ENCODE data around the gene CEPT1. TPM values are rescaled to one million over a fixed set of nuclear protein-coding genes. Genes with fewer than 3 reads are reported as not detected.

The CEPT1 gene
- total RNA-seq, 6 donors from 2014 or later, result 27.2 to 71.7 (median 35.3) TPM

- H3K27ac ChIP-seq, result peak overlapping the region in 2 of 4 donors; percentile 1 to 62
- WGBS, 2 donors, result 74 to 78% methylated on average over 1 of the region's 1 CpG
- H3K36me3 ChIP-seq, result peaks cover 0 to 43% (median 7%) of the 10 kb centered on the region in 4 donors
- DNase-seq, result no peak
- TF ChIP-seq CTCF (IDR thresholded peaks at IDR 0.05) (no peak), POLR2A (IDR thresholded peaks at IDR 0.05) (no peak), EP300 (IDR thresholded peaks at IDR 0.05) (no peak), POLR2AphosphoS5 (IDR thresholded peaks at IDR 0.05) (no peak)
- H3K27me3 ChIP-seq, result no peaks in the 10 kb centered on the region
- peak in 1 of 2 donors; percentile 53 for ATAC-seq (ENCODE audit: low FRiP score in 2 of 2)
- peaks cover 6 to 15% (median 6%) of the 10 kb centered on the region in 4 donors for H3K4me1 ChIP-seq
- no peak overlapping the region for H3K4me3 ChIP-seq
- H3K9me3 ChIP-seq, result no peaks in the 10 kb centered on the region
Observed at GRCh38 chr1:111133866-111134265, 6.2 kb upstream of the CEPT1 start.

- 1% methylated on average over 18 to 32 of the region's 33 CpGs for WGBS, 2 donors
- peak in 1 of 2 donors; percentile 51 for DNase-seq
- Histone ChIP-seq H3K4me3 (peak overlapping the region; percentile 76 to 95 (median 90)), H3K36me3 (peaks cover 0 to 19% (median 4%) of the 10 kb centered on the region in 4 donors), H3K4me1 (peaks cover 17 to 46% (median 30%) of the 10 kb centered on the region in 4 donors), H3K27me3 (no peaks in the 10 kb centered on the region), H3K27ac (peak overlapping the region; percentile 94 to 97 (median 95)), H3K9me3 (no peaks in the 10 kb centered on the region)
- peak; percentile 67 to 74 for ATAC-seq (ENCODE audit: low FRiP score in 2 of 2)
- TF ChIP-seq CTCF (IDR thresholded peaks at IDR 0.05) (no peak), POLR2AphosphoS5 (IDR thresholded peaks at IDR 0.05) (peak in 1 of 2 donors; percentile 20), EP300 (IDR thresholded peaks at IDR 0.05) (no peak)
Observed at GRCh38 chr1:111139324-111139955, 583 bp upstream of the CEPT1 start.

GRCh38 chr1:111140680-111140967 lies 601 bp downstream of the CEPT1 start:
- H3K4me1 ChIP-seq, result peaks cover 17 to 46% (median 30%) of the 10 kb centered on the region in 4 donors
- TF ChIP-seq POLR2AphosphoS5 (IDR thresholded peaks at IDR 0.05) (no peak), CTCF (IDR thresholded peaks at IDR 0.05) (no peak), POLR2A (IDR thresholded peaks at IDR 0.05) (no peak), EP300 (IDR thresholded peaks at IDR 0.05) (no peak)
- H3K36me3 ChIP-seq, result peaks cover 0 to 11% (median 4%) of the 10 kb centered on the region in 4 donors
- 0 to 1% methylated on average over 6 to 8 of the region's 9 CpGs for whole genome bisulfite sequencing, 2 donors
- peak overlapping the region; percentile 76 to 95 (median 90) for H3K4me3 ChIP-seq
- no peaks in the 10 kb centered on the region for H3K9me3 ChIP-seq
- no peaks in the 10 kb centered on the region for H3K27me3 ChIP-seq
- H3K27ac ChIP-seq, result peak overlapping the region; percentile 94 to 97 (median 95)
- DNase-seq, result peak in 1 of 2 donors; percentile 73
- ATAC-seq (ENCODE audit: low FRiP score in 2 of 2), result peak in 1 of 2 donors; percentile 87

- H3K4me1 ChIP-seq, result peaks cover 17 to 46% (median 30%) of the 10 kb centered on the region in 4 donors
- H3K36me3 ChIP-seq, result peaks cover 0 to 3% (median 1%) of the 10 kb centered on the region in 4 donors
- peak overlapping the region in 3 of 4 donors; percentile 89 to 95 (median 91) for H3K4me3 ChIP-seq
- ATAC-seq (ENCODE audit: low FRiP score in 2 of 2) (no peak), DNase-seq (no peak)
- TF ChIP-seq CTCF (IDR thresholded peaks at IDR 0.05) (no peak), EP300 (IDR thresholded peaks at IDR 0.05) (no peak), POLR2A (IDR thresholded peaks at IDR 0.05) (no peak), POLR2AphosphoS5 (IDR thresholded peaks at IDR 0.05) (no peak)
- H3K27ac ChIP-seq, result peak overlapping the region in 3 of 4 donors; percentile 7 to 97 (median 96)
- 37 to 46% methylated on average over 5 of the region's 5 CpGs for WGBS, 2 donors
- H3K9me3 ChIP-seq, result no peaks in the 10 kb centered on the region
- no peaks in the 10 kb centered on the region for H3K27me3 ChIP-seq
Observed at GRCh38 chr1:111141245-111142220, 1.5 kb downstream of the CEPT1 start.
